Upper lobe of left lung (tissue), 4 donors: Measurements from ENCODE around the gene VTCN1.

Experiments
- EP300 ChIP-seq, 4 donors: sonication (generic); formaldehyde crosslinking; IDR thresholded peaks; one replicate each; pipeline ENCODE4 v1.5.1; 2017; ENCODE audit warnings: antibody characterized with exemption in 4 of 4, control low read depth in 2 of 4
- POLR2A ChIP-seq, 4 donors: fragments of 450-650 bp; IDR thresholded peaks; one replicate each; pipeline ENCODE4 v1.5.1; 2016 to 2017; ENCODE audit warnings: antibody characterized with exemption in 4 of 4, mild to moderate bottlenecking in 2 of 4
- POLR2AphosphoS5 ChIP-seq, 2 donors: sonication (generic); formaldehyde crosslinking; IDR thresholded peaks; one replicate each; pipeline ENCODE4 v1.5.1; 2017; ENCODE audit warnings: antibody characterized with exemption in 2 of 2
- TF ChIP-seq, protein P1 (sequence below), 6 experiments: fragments of 450-650 bp in 4 of 6; fragments of 200-600 bp in 2 of 6; sonication (generic) in 2 of 6; IDR thresholded peaks; one replicate each; pipeline ENCODE4 v1.5.1; 2016 to 2019; ENCODE audit warnings: antibody characterized with exemption in 6 of 6

DNA sequence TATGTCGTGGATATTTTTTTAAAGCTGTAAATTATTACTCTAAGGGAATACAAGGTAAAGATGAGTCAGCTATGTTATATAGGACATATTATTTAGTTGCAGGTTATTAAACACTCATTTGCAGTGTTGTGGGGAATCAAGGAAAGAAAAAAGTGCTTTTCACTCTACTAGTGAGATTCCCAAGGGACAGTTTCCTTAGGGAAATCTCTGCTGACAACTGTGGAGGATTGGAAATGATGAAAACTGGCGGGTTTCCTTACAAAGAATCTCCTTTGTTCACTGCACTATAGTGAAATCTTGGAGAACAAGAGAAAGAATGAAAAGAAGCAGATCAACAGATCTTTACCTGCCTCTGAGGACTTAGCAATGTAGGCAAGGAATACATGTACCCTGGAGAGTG lies 64.7 kb downstream of the VTCN1 start:
- TF ChIP-seq, protein P1, sequence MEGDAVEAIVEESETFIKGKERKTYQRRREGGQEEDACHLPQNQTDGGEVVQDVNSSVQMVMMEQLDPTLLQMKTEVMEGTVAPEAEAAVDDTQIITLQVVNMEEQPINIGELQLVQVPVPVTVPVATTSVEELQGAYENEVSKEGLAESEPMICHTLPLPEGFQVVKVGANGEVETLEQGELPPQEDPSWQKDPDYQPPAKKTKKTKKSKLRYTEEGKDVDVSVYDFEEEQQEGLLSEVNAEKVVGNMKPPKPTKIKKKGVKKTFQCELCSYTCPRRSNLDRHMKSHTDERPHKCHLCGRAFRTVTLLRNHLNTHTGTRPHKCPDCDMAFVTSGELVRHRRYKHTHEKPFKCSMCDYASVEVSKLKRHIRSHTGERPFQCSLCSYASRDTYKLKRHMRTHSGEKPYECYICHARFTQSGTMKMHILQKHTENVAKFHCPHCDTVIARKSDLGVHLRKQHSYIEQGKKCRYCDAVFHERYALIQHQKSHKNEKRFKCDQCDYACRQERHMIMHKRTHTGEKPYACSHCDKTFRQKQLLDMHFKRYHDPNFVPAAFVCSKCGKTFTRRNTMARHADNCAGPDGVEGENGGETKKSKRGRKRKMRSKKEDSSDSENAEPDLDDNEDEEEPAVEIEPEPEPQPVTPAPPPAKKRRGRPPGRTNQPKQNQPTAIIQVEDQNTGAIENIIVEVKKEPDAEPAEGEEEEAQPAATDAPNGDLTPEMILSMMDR (IDR thresholded peaks at IDR 0.05): no peak
- TF ChIP-seq POLR2A (IDR thresholded peaks at IDR 0.05): no peak
- TF ChIP-seq EP300 (IDR thresholded peaks at IDR 0.05): no peak
- TF ChIP-seq POLR2AphosphoS5 (IDR thresholded peaks at IDR 0.05): no peak
